Measurements from ENCODE around the gene PGA3.

PGA3 gene

GRCh38 chr11:61194169-61194671, 9.1 kb upstream of the PGA3 start:
- Histone ChIP-seq H4K20me1 (ENCODE audit: low read depth, low read length) (no peaks in the 10 kb centered on the region), H3K4me3 (ENCODE audit: insufficient read depth, low read length, poor library complexity, severe bottlenecking) (no peak overlapping the region), H3K9me2 (replicated peaks; ENCODE audit: insufficient read depth, low read length) (no peaks in the 10 kb centered on the region), H3K9me3 (ENCODE audit: insufficient read depth, low read length) (no peaks in the 10 kb centered on the region), H3F3A (ENCODE audit: insufficient read depth) (no peaks in the 10 kb centered on the region), H2AFZ (ENCODE audit: low read depth, low read length, severe bottlenecking) (no peak overlapping the region), H3K79me2 (ENCODE audit: insufficient read depth, low read length) (no peaks in the 10 kb centered on the region), H3K36me3 (ENCODE audit: low read length) (no peaks in the 10 kb centered on the region), H3K27me3 (ENCODE audit: low read length) (no peaks in the 10 kb centered on the region), H3K4me2 (ENCODE audit: low read depth, low read length, poor library complexity, severe bottlenecking) (no peak overlapping the region), H3K9ac (ENCODE audit: low read length) (no peak overlapping the region), H3K27ac (ENCODE audit: low read depth, low read length) (no peak overlapping the region)
- TF ChIP-seq, protein P1, sequence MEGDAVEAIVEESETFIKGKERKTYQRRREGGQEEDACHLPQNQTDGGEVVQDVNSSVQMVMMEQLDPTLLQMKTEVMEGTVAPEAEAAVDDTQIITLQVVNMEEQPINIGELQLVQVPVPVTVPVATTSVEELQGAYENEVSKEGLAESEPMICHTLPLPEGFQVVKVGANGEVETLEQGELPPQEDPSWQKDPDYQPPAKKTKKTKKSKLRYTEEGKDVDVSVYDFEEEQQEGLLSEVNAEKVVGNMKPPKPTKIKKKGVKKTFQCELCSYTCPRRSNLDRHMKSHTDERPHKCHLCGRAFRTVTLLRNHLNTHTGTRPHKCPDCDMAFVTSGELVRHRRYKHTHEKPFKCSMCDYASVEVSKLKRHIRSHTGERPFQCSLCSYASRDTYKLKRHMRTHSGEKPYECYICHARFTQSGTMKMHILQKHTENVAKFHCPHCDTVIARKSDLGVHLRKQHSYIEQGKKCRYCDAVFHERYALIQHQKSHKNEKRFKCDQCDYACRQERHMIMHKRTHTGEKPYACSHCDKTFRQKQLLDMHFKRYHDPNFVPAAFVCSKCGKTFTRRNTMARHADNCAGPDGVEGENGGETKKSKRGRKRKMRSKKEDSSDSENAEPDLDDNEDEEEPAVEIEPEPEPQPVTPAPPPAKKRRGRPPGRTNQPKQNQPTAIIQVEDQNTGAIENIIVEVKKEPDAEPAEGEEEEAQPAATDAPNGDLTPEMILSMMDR (IDR thresholded peaks at IDR 0.05; ENCODE audit: insufficient read depth, low read length, poor library complexity, severe bottlenecking): no peak
- no peak for TF ChIP-seq EZH2phosphoT487 (conservative IDR thresholded peaks at IDR 0.05; ENCODE audit: low read length)

GRCh38 chr11:61194981-61195695, 8.2 kb upstream of the PGA3 start:
- H3K4me2 ChIP-seq (ENCODE audit: low read depth, low read length, poor library complexity, severe bottlenecking): no peak overlapping the region
- no peaks in the 10 kb centered on the region for H3K27me3 ChIP-seq (ENCODE audit: low read length)
- no peaks in the 10 kb centered on the region for H3K9me3 ChIP-seq (ENCODE audit: insufficient read depth, low read length)
- H3K9me2 ChIP-seq (replicated peaks; ENCODE audit: insufficient read depth, low read length): no peaks in the 10 kb centered on the region
- no peak overlapping the region for H3K9ac ChIP-seq (ENCODE audit: low read length)
- H2AFZ ChIP-seq (ENCODE audit: low read depth, low read length, severe bottlenecking): no peak overlapping the region
- no peak overlapping the region for H3K4me3 ChIP-seq (ENCODE audit: insufficient read depth, low read length, poor library complexity, severe bottlenecking)
- no peaks in the 10 kb centered on the region for H4K20me1 ChIP-seq (ENCODE audit: low read depth, low read length)
- no peaks in the 10 kb centered on the region for H3K36me3 ChIP-seq (ENCODE audit: low read length)
- H3F3A ChIP-seq (ENCODE audit: insufficient read depth): no peaks in the 10 kb centered on the region
- no peak for TF ChIP-seq EZH2phosphoT487 (conservative IDR thresholded peaks at IDR 0.05; ENCODE audit: low read length)
- TF ChIP-seq, protein P1 (IDR thresholded peaks at IDR 0.05; ENCODE audit: insufficient read depth, low read length, poor library complexity, severe bottlenecking): no peak
- no peak overlapping the region for H3K27ac ChIP-seq (ENCODE audit: low read depth, low read length)
- no peaks in the 10 kb centered on the region for H3K79me2 ChIP-seq (ENCODE audit: insufficient read depth, low read length)

DNA sequence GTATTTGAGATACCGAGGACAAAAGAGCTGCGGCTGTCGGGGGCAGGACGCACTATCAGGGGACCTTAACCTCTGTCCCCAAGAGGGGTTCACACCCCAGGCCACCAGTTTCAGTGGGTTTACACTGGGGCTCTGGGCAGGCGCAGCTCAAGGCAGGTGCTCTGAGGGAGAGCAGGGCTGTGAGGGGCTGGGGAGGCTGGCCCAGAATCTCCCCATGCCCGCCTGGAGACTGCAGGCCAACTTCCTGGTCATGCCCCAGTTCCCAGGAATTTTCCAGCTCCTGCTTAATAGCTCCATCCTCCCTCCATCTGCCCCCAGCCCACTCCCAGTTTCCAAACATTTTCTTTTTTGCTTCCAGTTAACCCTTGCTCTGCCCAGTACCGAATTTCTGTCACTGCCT, 7.6 kb upstream of the PGA3 start:
- Histone ChIP-seq H4K20me1 (ENCODE audit: low read depth, low read length) (no peaks in the 10 kb centered on the region), H3K27me3 (ENCODE audit: low read length) (no peaks in the 10 kb centered on the region), H3K9me3 (ENCODE audit: insufficient read depth, low read length) (no peaks in the 10 kb centered on the region), H3K9ac (ENCODE audit: low read length) (no peak overlapping the region), H3K4me2 (ENCODE audit: low read depth, low read length, poor library complexity, severe bottlenecking) (no peak overlapping the region), H3K27ac (ENCODE audit: low read depth, low read length) (no peak overlapping the region), H3K4me3 (ENCODE audit: insufficient read depth, low read length, poor library complexity, severe bottlenecking) (no peak overlapping the region), H3K36me3 (ENCODE audit: low read length) (no peaks in the 10 kb centered on the region), H3F3A (ENCODE audit: insufficient read depth) (no peaks in the 10 kb centered on the region), H3K79me2 (ENCODE audit: insufficient read depth, low read length) (no peaks in the 10 kb centered on the region), H2AFZ (ENCODE audit: low read depth, low read length, severe bottlenecking) (no peak overlapping the region), H3K9me2 (replicated peaks; ENCODE audit: insufficient read depth, low read length) (no peaks in the 10 kb centered on the region)
- no peak for TF ChIP-seq EZH2phosphoT487 (conservative IDR thresholded peaks at IDR 0.05; ENCODE audit: low read length)
- TF ChIP-seq, protein P1 (IDR thresholded peaks at IDR 0.05; ENCODE audit: insufficient read depth, low read length, poor library complexity, severe bottlenecking): no peak
